Right ventricle myocardium superior (tissue), 1 donor: ENCODE results near the gene RRP15. TPM values are rescaled to one million over a fixed set of nuclear protein-coding genes. Genes with fewer than 3 reads are reported as not detected.
A peak's percentile ranks its signal among the peaks of the same experiment; 100 is the strongest.

Experiments
- ATAC-seq: fragments of 200-7000 bp; cut with Tn5 transposase; one replicate; pipeline ENCODE4 v1.9.1; 2020; ENCODE audit warnings: mild to moderate bottlenecking; ENCODE audit not compliant: poor library complexity
- DNase-seq: peaks from one replicate; pipeline ENCODE4 v3.0.0-alpha.2; 2020
- intact Hi-C: fragments of 100-400 bp; cut with DNase I; formaldehyde crosslinking; loops from one replicate; pipeline ENCODE4 v1.11.2; 2022
- total RNA-seq: library from RNA; stranded (reverse); fragmentation: NEBNext Ultra II Directional; extraction: Animal tissue kit (Norgen Biotek cat#: 25700); gene quantifications from one replicate; pipeline ENCODE4 v1.2.1, GENCODE V29; 2021
- donor health status: DM: no; HTN: yes; CAD: no; lungs with severe emphysema.

Gene RRP15
- total RNA-seq, 1 donor from 2014 or later, result 21.7 TPM

DNA sequence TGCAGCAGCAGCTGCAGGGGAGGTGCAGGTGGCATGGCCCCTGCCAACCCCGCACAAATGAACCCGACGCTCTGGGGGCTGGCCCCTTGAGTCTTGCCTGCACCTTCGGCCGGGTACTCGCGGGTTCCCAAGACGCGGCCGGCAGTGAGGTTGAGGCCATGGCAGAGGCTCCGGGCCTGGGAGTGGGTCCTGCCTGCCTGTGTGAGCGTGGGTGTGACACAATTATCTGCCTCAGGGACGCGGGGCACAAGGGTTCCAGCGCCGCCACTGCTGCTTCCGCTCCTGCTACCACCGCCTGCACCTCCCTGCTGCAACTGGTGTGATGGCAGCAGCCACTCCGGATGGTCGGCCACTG is 39.1 kb downstream of the RRP15 start:
- intact Hi-C loops, result no loop called here
- DNase-seq (peak; percentile 36), ATAC-seq (no peak)

- DNase-seq (no peak), ATAC-seq (no peak)
- intact Hi-C loops, result no loop called here
Measured at GRCh38 chr1:218328769-218329168, 43.7 kb downstream of the RRP15 start.

- ATAC-seq, result peak; percentile 67
- intact Hi-C loops, result loop anchor here (10.0 kb wide), 2 partner anchors 1235 to 1485 kb away; no protein-coding TSS in a partner anchor
Measured at GRCh38 chr1:218330043-218330623, 45.0 kb downstream of the RRP15 start.

GRCh38 chr1:218332416-218332815 is 47.3 kb downstream of the RRP15 start:
- intact Hi-C loops, result loop anchor here (10.0 kb wide), 2 partner anchors 1232 to 1482 kb away; no protein-coding TSS in a partner anchor
- ATAC-seq, result no peak
- no peak for DNase-seq

More at GRCh38 chr1:218330043-218330623, 45.0 kb downstream of the RRP15 start:
- no peak for DNase-seq

- ATAC-seq (no peak), DNase-seq (no peak)
- intact Hi-C loops, result loop anchor here (10.0 kb wide), 2 partner anchors 1228 to 1478 kb away; no protein-coding TSS in a partner anchor
Measured at GRCh38 chr1:218336328-218336727, 51.2 kb downstream of the RRP15 start.

- no peak for DNase-seq
- intact Hi-C loops, result loop anchor here (10.0 kb wide), 2 partner anchors 1225 to 1475 kb away; no protein-coding TSS in a partner anchor
- no peak for ATAC-seq
Measured at GRCh38 chr1:218339267-218339831, 54.3 kb downstream of the RRP15 start.

- ATAC-seq, result no peak
- no peak for DNase-seq
- intact Hi-C loops, result no loop called here
Measured at GRCh38 chr1:218341325-218341724, 56.2 kb downstream of the RRP15 start.

GRCh38 chr1:218342091-218342490 is 57.0 kb downstream of the RRP15 start:
- DNase-seq, result no peak
- intact Hi-C loops, result no loop called here
- ATAC-seq, result no peak

DNA sequence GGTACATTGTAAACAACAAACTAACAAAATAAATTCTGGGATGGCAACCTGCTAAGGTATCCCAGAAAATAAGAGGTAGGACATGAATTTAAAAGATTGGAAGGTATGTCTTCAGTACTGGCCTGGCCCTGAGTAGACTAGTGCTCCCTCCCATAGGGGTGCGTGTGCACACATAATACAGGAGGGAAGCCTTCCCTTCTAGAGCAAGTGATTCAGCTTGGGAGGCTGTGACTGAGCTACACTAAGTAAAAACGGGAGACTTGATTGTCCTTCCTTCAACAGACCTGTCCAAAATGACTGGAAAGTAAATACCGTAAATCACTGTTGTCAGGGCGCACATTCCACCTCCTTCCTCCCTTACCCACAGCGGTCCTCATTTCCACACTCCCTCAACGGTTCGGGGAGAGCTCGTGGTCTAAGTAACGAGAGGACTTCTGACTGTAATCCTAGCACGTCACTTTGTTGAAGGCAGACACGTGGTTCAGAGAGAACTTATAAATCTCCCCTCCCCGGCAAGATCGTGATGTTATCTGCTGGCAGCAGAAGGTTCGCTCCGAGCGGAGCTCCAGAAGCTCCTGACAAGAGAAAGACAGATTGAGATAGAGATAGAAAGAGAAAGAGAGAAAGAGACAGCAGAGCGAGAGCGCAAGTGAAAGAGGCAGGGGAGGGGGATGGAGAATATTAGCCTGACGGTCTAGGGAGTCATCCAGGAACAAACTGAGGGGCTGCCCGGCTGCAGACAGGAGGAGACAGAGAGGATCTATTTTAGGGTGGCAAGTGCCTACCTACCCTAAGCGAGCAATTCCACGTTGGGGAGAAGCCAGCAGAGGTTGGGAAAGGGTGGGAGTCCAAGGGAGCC is 60.0 kb downstream of the RRP15 start, which contains the start of gene TGFB2:
Gene TGFB2 (plus strand): TSS at position 523 of the 859 bp plus-strand sequence. CDS start 1,366 bp downstream, outside the sequence.
- intact Hi-C loops, result no loop called here
- no peak for DNase-seq
- peak; percentile 62 for ATAC-seq

DNA sequence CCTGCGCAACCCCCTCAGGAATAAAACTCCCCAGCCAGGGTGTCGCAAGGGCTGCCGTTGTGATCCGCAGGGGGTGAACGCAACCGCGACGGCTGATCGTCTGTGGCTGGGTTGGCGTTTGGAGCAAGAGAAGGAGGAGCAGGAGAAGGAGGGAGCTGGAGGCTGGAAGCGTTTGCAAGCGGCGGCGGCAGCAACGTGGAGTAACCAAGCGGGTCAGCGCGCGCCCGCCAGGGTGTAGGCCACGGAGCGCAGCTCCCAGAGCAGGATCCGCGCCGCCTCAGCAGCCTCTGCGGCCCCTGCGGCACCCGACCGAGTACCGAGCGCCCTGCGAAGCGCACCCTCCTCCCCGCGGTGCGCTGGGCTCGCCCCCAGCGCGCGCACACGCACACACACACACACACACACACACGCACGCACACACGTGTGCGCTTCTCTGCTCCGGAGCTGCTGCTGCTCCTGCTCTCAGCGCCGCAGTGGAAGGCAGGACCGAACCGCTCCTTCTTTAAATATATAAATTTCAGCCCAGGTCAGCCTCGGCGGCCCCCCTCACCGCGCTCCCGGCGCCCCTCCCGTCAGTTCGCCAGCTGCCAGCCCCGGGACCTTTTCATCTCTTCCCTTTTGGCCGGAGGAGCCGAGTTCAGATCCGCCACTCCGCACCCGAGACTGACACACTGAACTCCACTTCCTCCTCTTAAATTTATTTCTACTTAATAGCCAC is 60.7 kb downstream of the RRP15 start:
- intact Hi-C loops, result no loop called here
- ATAC-seq (peak; percentile 85), DNase-seq (peak; percentile 82)

DNA sequence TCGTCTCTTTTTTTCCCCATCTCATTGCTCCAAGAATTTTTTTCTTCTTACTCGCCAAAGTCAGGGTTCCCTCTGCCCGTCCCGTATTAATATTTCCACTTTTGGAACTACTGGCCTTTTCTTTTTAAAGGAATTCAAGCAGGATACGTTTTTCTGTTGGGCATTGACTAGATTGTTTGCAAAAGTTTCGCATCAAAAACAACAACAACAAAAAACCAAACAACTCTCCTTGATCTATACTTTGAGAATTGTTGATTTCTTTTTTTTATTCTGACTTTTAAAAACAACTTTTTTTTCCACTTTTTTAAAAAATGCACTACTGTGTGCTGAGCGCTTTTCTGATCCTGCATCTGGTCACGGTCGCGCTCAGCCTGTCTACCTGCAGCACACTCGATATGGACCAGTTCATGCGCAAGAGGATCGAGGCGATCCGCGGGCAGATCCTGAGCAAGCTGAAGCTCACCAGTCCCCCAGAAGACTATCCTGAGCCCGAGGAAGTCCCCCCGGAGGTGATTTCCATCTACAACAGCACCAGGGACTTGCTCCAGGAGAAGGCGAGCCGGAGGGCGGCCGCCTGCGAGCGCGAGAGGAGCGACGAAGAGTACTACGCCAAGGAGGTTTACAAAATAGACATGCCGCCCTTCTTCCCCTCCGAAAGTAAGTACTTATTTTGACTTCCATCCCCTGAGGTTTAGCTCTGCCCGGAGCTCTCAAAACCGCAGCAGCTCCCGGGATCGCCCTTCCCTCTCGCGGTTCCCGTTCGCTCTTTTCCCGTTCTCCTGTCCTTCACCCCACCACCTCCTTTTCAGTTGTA is 61.5 kb downstream of the RRP15 start:
- DNase-seq, result peak; percentile 52
- peak; percentile 15 for ATAC-seq
- intact Hi-C loops, result no loop called here

DNA sequence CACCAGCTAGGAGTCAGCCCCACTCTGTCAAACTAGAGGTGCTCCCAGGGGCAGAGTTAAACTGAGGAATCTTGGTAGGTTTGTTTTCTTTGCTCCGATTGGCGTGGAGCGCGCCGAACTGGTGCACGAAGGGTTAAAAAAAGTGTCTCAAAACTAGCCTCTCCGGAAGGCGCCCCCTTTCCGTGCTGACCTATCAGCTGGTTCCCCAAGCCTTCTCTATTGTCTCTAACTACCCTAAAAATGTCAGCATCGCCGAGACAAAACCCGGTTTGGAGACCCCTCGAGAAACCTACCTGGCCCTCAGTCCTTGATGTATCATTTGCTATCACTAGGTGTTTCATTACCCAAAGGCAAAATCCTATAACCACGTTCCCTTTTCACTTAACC is 62.2 kb downstream of the RRP15 start:
- no peak for DNase-seq
- intact Hi-C loops, result no loop called here
- no peak for ATAC-seq

- DNase-seq (no peak), ATAC-seq (no peak)
- intact Hi-C loops, result no loop called here
Measured at GRCh38 chr1:218347723-218348627, 62.9 kb downstream of the RRP15 start.

- no peak for ATAC-seq
- intact Hi-C loops, result no loop called here
- no peak for DNase-seq
Measured at GRCh38 chr1:218348628-218349071, 63.6 kb downstream of the RRP15 start.

DNA sequence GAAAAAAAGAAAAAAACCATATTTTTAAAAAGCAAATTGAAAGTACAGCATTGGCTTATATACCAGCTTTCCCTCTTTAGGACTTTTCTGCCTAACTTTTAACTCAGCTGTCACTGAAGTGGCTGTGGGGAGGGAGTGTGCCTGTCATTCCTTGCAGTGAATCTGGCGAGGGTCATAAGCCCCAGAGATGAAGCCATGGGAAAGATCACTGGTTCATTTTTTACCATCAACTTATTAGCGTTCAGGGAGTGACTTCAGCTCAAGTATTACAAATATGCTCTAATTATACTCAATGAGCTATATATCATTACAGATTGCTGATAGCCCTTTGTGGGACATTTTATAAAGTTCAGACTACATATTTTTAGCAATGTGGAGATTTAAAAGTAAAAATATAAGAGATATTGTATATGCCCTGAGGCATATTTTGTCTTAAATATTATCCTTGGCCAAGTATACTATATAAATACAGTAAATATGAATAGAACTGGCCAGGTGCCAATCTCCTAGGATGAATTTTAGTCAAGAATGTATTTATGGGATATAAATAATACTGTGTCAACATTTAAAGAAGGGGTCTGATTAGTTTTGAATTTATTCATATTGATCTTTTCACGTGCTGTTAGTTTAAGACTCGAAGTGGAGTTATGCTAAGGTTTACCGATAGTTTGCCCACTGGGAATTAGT is 64.4 kb downstream of the RRP15 start:
- DNase-seq (no peak), ATAC-seq (no peak)
- intact Hi-C loops, result no loop called here

- DNase-seq (no peak), ATAC-seq (no peak)
- intact Hi-C loops, result no loop called here
Measured at GRCh38 chr1:218350035-218350525, 65.0 kb downstream of the RRP15 start.
